HCT116 (cell line): Measurements from ENCODE around the gene IMPA2.

ENCODE experiments used
- CEBPB ChIP-seq: IDR thresholded peaks from 2 replicates; pipeline ENCODE4 v1.6.1; 2012; ENCODE audit warnings: low read depth
- EGR1 ChIP-seq: IDR thresholded peaks from 2 replicates; pipeline ENCODE4 v1.6.1; 2012; ENCODE audit warnings: low read depth
- ELF1 ChIP-seq: IDR thresholded peaks from 2 replicates; pipeline ENCODE4 v1.6.1; 2012; ENCODE audit warnings: low read depth, borderline replicate concordance
- EZH2phosphoT487 ChIP-seq: fragments of 200-600 bp; IDR thresholded peaks from 2 replicates; pipeline ENCODE4 v1.6.1; 2018; ENCODE audit warnings: antibody characterized with exemption, borderline replicate concordance
- FOSL1 ChIP-seq: IDR thresholded peaks from 2 replicates; pipeline ENCODE4 v1.6.1; 2012; ENCODE audit warnings: low read depth
- POLR2A ChIP-seq: IDR thresholded peaks from 2 replicates; pipeline ENCODE4 v1.7.0; 2011; ENCODE audit warnings: borderline replicate concordance; ENCODE audit not compliant: insufficient read depth, insufficient read length; ENCODE audit errors: extremely low read depth
- POLR2AphosphoS5 ChIP-seq: IDR thresholded peaks from 2 replicates; pipeline ENCODE4 v1.6.1; 2011; ENCODE audit warnings: mild to moderate bottlenecking, low read depth, low read length, moderate library complexity
- RAD21 ChIP-seq: IDR thresholded peaks from 2 replicates; pipeline ENCODE4 v1.6.1; 2012; ENCODE audit warnings: low read depth, mild to moderate bottlenecking
- SIN3A ChIP-seq: IDR thresholded peaks from 2 replicates; pipeline ENCODE4 v1.6.1; 2012; ENCODE audit warnings: low read depth
- SP1 ChIP-seq: IDR thresholded peaks from 2 replicates; pipeline ENCODE4 v1.6.1; 2012; ENCODE audit warnings: low read depth
- TCF7L2 ChIP-seq: IDR thresholded peaks from 2 replicates; pipeline ENCODE4 v1.7.0; 2011; ENCODE audit warnings: borderline replicate concordance, inconsistent platforms; ENCODE audit not compliant: insufficient read depth, insufficient read length; ENCODE audit errors: extremely low read depth
- ZFX ChIP-seq: fragments of 450-650 bp; IDR thresholded peaks from 2 replicates; pipeline ENCODE4 v1.6.1; 2017
- TF ChIP-seq, protein P1 (sequence below), 3 experiments: fragments of 200-600 bp in 1 of 3; sonication (generic) in 1 of 3; IDR thresholded peaks in 2 of 3; conservative IDR thresholded peaks in 1 of 3; 2 replicates each; pipeline ENCODE4 v1.5.1; 2012 to 2017; ENCODE audit warnings: low read depth in 2 of 3, low read length in 2 of 3, antibody characterized with exemption in 1 of 3, borderline replicate concordance in 1 of 3, control low read depth in 1 of 3, mild to moderate bottlenecking in 1 of 3, mixed read lengths in 1 of 3, mixed run types in 1 of 3, moderate library complexity in 1 of 3; ENCODE audit not compliant: insufficient read depth in 1 of 3
- TF ChIP-seq, protein P2 (sequence below): IDR thresholded peaks from 2 replicates; pipeline ENCODE4 v1.6.1; 2012; ENCODE audit warnings: low read depth

DNA sequence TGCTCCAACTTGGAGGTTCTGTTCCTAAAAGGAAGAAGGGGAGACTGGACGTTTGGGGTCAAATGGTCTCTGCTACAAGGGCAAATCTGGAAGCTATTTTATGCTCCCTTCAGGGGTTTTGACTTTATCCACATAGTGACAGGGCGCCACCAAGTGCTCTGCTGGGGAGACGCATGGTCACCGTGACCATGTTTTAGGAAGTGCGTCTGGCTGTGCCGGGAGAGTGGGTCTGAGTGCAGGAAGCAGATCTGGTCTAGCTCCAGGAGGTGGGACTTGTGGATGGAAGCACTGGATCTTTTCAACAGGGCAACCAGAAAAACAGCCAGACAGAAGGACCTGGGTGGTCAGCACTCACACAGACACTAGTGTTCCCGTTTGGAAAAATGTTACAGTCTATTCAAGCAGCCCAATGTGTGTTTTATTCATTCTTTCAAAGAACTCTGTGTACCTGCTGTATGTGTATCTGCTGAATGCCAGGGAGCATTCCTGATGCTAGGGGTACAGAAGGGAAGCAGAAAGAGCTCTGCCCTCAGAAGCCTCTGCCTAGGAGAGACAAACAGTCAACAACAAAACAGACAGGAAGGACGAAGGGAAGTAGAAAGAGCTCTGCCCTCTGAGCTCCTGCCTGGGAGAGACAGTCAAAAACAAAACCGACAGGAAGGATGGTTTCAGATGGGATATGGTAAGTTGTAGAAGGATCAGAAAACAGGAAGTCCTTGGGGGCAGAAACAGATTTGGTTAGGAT is 14.3 kb downstream of the IMPA2 start:
- TF ChIP-seq SIN3A (no peak), POLR2A (no peak), TCF7L2 (no peak), ELF1 (no peak), RAD21 (peak; percentile 91), ZFX (no peak), EZH2phosphoT487 (no peak), POLR2AphosphoS5 (no peak), CEBPB (no peak), FOSL1 (no peak), SP1 (no peak), EGR1 (no peak)
- TF ChIP-seq, protein P1, sequence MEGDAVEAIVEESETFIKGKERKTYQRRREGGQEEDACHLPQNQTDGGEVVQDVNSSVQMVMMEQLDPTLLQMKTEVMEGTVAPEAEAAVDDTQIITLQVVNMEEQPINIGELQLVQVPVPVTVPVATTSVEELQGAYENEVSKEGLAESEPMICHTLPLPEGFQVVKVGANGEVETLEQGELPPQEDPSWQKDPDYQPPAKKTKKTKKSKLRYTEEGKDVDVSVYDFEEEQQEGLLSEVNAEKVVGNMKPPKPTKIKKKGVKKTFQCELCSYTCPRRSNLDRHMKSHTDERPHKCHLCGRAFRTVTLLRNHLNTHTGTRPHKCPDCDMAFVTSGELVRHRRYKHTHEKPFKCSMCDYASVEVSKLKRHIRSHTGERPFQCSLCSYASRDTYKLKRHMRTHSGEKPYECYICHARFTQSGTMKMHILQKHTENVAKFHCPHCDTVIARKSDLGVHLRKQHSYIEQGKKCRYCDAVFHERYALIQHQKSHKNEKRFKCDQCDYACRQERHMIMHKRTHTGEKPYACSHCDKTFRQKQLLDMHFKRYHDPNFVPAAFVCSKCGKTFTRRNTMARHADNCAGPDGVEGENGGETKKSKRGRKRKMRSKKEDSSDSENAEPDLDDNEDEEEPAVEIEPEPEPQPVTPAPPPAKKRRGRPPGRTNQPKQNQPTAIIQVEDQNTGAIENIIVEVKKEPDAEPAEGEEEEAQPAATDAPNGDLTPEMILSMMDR (IDR thresholded peaks at IDR 0.05 in 2 of 3, conservative IDR thresholded peaks at IDR 0.05 in 1 of 3; ENCODE audit: borderline replicate concordance in 1 of 3, insufficient read depth in 1 of 3, low read depth in 2 of 3, low read length in 2 of 3), result peak; percentile 73 to 89 (median 88)
- TF ChIP-seq, protein P2, sequence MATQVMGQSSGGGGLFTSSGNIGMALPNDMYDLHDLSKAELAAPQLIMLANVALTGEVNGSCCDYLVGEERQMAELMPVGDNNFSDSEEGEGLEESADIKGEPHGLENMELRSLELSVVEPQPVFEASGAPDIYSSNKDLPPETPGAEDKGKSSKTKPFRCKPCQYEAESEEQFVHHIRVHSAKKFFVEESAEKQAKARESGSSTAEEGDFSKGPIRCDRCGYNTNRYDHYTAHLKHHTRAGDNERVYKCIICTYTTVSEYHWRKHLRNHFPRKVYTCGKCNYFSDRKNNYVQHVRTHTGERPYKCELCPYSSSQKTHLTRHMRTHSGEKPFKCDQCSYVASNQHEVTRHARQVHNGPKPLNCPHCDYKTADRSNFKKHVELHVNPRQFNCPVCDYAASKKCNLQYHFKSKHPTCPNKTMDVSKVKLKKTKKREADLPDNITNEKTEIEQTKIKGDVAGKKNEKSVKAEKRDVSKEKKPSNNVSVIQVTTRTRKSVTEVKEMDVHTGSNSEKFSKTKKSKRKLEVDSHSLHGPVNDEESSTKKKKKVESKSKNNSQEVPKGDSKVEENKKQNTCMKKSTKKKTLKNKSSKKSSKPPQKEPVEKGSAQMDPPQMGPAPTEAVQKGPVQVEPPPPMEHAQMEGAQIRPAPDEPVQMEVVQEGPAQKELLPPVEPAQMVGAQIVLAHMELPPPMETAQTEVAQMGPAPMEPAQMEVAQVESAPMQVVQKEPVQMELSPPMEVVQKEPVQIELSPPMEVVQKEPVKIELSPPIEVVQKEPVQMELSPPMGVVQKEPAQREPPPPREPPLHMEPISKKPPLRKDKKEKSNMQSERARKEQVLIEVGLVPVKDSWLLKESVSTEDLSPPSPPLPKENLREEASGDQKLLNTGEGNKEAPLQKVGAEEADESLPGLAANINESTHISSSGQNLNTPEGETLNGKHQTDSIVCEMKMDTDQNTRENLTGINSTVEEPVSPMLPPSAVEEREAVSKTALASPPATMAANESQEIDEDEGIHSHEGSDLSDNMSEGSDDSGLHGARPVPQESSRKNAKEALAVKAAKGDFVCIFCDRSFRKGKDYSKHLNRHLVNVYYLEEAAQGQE, result no peak
